Ishikawa (cell line): ENCODE results near the gene KCTD8.

ENCODE experiments used
- CEBPB ChIP-seq: IDR thresholded peaks from 2 replicates; pipeline ENCODE4 v1.6.1; 2012
- CREB1 ChIP-seq: IDR thresholded peaks from 2 replicates; pipeline ENCODE4 v1.6.1; 2012; ENCODE audit warnings: low read depth
- EGR1 ChIP-seq: IDR thresholded peaks from 2 replicates; pipeline ENCODE4 v1.6.1; 2012
- EP300 ChIP-seq: IDR thresholded peaks from 2 replicates; pipeline ENCODE4 v1.6.1; 2012; ENCODE audit warnings: borderline replicate concordance
- FOXM1 ChIP-seq: IDR thresholded peaks from 2 replicates; pipeline ENCODE4 v1.6.1; 2012; ENCODE audit warnings: low read depth, borderline replicate concordance
- NFIC ChIP-seq: IDR thresholded peaks from 2 replicates; pipeline ENCODE4 v1.6.1; 2012
- RAD21 ChIP-seq: IDR thresholded peaks from 2 replicates; pipeline ENCODE4 v1.6.1; 2012; ENCODE audit warnings: low read depth
- TAF1 ChIP-seq: IDR thresholded peaks from 2 replicates; pipeline ENCODE4 v1.6.1; 2012; ENCODE audit warnings: low read depth, mild to moderate bottlenecking
- TCF12 ChIP-seq: IDR thresholded peaks from 2 replicates; pipeline ENCODE4 v1.6.1; 2012; ENCODE audit warnings: low read depth
- TEAD4 ChIP-seq: IDR thresholded peaks from 2 replicates; pipeline ENCODE4 v1.6.1; 2012
- YY1 ChIP-seq: IDR thresholded peaks from 2 replicates; pipeline ENCODE4 v1.6.1; 2012; ENCODE audit warnings: low read depth
- ZBTB7A ChIP-seq: IDR thresholded peaks from 2 replicates; pipeline ENCODE4 v1.6.1; 2012; ENCODE audit warnings: low read depth
- TF ChIP-seq, protein P1 (sequence below): IDR thresholded peaks from 2 replicates; pipeline ENCODE4 v1.6.1; 2012; ENCODE audit warnings: low read depth, mild to moderate bottlenecking
- TF ChIP-seq, protein P2 (sequence below): IDR thresholded peaks from 2 replicates; pipeline ENCODE4 v1.6.1; 2012
- TF ChIP-seq, protein P3 (sequence below): IDR thresholded peaks from 2 replicates; pipeline ENCODE4 v1.6.1; 2012

The KCTD8 gene

DNA sequence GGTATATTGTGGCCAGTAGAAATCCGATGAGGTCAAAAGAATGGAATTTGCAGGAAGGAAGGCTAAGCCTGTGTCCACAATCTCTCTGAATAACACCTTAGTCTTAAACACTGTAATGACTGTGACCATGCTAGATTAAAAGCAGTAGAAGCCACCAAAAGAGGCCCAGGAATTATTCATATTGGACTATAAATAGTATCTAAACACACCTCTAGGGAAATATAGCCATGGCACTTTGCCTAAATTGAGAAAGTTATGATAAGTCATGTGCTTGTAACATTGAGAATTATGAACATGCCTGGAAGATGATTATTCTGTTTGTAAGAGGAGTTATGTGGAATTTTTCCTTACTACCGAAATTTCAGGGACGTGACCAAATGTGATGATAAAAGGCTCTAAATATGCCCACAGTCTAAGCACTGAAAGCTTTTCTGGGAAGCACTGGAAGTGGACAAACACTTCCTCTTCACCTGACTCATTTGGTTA lies 298.5 kb downstream of the KCTD8 start:
- no peak for TF ChIP-seq CEBPB

DNA sequence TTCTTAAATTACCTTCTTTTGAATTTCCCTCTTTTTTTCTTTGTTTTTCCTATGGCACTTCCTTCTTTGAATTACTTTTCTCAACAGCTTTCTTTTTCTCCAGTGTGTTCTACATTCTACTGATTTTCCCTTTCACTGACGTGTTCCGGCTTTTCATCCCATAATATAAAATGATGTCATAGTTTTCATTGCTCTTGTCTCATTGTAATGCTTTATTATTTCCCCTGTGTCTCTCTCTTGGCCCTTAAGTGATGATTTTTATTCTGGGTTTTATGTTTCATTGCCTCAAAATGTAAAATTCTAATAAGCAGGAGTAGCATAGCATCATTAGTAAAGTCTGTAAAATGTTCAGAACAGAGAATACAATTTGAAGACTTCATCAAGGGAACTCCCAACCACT lies 299.3 kb downstream of the KCTD8 start:
- TF ChIP-seq NFIC: no peak
- TF ChIP-seq EP300: no peak
- TF ChIP-seq CREB1: no peak

DNA sequence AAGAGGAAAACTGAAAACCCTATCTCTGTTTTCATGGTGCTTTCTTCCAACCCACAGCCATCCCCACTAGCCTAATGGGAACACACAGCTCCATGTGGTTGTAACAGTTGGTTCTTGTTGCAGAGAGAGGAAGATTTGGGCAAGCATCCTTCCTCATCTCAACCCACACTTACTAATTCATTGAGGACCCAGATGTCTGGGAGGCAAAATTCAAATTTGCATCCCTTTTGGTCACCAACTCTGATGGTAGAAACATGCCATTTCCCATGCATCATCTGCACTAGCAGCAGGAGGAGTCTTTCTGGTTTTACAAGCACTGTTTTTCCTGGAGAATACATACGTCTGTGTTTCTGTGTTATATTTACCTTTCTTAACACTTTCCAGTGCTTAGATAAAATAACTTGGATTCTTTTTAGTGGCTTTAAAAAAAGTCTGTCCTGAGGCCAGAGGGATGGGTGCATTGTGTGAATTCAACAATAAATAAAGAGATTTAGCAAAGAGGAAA lies 301.0 kb downstream of the KCTD8 start:
- TF ChIP-seq YY1 (no peak), TEAD4 (no peak), CEBPB (no peak), CREB1 (no peak), TAF1 (no peak), EP300 (no peak), FOXM1 (no peak), ZBTB7A (no peak), TCF12 (no peak), RAD21 (no peak), NFIC (no peak)
- TF ChIP-seq, protein P1, sequence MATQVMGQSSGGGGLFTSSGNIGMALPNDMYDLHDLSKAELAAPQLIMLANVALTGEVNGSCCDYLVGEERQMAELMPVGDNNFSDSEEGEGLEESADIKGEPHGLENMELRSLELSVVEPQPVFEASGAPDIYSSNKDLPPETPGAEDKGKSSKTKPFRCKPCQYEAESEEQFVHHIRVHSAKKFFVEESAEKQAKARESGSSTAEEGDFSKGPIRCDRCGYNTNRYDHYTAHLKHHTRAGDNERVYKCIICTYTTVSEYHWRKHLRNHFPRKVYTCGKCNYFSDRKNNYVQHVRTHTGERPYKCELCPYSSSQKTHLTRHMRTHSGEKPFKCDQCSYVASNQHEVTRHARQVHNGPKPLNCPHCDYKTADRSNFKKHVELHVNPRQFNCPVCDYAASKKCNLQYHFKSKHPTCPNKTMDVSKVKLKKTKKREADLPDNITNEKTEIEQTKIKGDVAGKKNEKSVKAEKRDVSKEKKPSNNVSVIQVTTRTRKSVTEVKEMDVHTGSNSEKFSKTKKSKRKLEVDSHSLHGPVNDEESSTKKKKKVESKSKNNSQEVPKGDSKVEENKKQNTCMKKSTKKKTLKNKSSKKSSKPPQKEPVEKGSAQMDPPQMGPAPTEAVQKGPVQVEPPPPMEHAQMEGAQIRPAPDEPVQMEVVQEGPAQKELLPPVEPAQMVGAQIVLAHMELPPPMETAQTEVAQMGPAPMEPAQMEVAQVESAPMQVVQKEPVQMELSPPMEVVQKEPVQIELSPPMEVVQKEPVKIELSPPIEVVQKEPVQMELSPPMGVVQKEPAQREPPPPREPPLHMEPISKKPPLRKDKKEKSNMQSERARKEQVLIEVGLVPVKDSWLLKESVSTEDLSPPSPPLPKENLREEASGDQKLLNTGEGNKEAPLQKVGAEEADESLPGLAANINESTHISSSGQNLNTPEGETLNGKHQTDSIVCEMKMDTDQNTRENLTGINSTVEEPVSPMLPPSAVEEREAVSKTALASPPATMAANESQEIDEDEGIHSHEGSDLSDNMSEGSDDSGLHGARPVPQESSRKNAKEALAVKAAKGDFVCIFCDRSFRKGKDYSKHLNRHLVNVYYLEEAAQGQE: no peak

DNA sequence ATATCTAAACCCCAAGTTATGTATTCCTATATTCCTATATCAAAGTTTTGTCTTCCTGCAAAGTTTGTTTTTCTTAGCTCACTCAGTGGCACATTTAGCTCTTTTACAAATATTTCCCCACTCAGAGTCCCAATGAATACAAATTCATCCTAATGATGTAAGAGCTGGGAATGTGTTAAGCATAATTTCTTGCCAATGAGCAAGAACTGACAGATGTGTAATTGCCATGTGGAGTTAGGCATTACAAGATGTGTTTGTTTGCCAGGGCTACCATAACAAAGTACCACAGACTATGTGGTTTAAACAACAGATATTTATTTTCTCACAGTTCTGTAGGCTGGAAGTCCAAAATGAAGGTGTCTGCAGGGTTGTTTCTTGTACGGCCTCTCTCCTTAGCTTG lies 302.1 kb downstream of the KCTD8 start:
- no peak for TF ChIP-seq CREB1
- no peak for TF ChIP-seq RAD21
- no peak for TF ChIP-seq EGR1
- no peak for TF ChIP-seq TAF1
- TF ChIP-seq, protein P1: no peak
- no peak for TF ChIP-seq FOXM1
- no peak for TF ChIP-seq TCF12
- no peak for TF ChIP-seq CEBPB
- no peak for TF ChIP-seq TEAD4
- TF ChIP-seq ZBTB7A: no peak
- TF ChIP-seq YY1: no peak

DNA sequence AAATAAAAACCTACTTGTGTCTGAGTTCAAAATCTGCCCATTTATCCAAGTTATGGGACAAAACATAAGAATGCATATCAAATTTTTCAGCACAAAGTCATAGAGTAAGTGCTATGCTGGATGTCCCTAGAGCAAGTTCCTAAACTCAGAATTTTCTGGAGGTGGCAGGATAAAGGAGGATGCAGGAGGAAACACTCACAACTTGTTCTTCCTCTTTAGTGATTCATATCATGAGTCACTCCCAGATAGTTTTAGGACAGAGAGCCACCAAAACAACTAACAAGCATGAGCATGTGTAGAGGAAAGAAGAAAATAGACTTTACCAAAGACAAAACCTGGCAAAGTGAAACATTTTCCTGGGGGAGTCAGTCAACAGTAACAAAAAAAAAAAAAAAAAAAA lies 302.7 kb downstream of the KCTD8 start:
- TF ChIP-seq EP300 (no peak), RAD21 (no peak), TCF12 (no peak), CREB1 (no peak), FOXM1 (no peak), CEBPB (no peak), YY1 (no peak), TAF1 (no peak), TEAD4 (no peak), ZBTB7A (no peak), NFIC (no peak), EGR1 (no peak)
- TF ChIP-seq, protein P1: no peak
- TF ChIP-seq, protein P2, sequence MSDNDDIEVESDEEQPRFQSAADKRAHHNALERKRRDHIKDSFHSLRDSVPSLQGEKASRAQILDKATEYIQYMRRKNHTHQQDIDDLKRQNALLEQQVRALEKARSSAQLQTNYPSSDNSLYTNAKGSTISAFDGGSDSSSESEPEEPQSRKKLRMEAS: no peak

DNA sequence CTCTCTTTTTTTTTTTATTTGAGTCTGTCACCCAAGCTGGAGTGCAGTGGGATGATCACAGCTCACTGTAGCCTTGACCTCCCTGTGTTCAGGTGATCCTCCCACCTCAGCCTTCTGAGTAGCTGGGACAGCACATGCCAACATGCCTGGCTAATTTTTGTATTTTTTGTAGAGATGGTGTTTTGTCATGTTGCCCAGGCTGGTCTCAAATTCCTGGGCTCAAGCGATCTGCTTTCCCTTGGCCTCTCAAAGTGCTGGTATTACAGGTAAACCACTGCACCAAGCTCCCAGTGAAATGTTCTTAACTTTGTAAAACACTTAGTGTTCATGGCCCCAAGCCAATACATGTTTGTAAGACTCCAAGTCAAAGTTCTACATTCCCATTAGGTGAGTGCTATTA lies 316.1 kb downstream of the KCTD8 start:
- TF ChIP-seq EGR1 (no peak), TCF12 (no peak), TEAD4 (no peak), YY1 (no peak), ZBTB7A (no peak), EP300 (no peak), TAF1 (no peak), RAD21 (no peak), NFIC (no peak), CREB1 (no peak), FOXM1 (no peak)
- TF ChIP-seq, protein P3, sequence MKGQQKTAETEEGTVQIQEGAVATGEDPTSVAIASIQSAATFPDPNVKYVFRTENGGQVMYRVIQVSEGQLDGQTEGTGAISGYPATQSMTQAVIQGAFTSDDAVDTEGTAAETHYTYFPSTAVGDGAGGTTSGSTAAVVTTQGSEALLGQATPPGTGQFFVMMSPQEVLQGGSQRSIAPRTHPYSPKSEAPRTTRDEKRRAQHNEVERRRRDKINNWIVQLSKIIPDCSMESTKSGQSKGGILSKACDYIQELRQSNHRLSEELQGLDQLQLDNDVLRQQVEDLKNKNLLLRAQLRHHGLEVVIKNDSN: no peak
- TF ChIP-seq, protein P2: no peak
- TF ChIP-seq, protein P1: no peak
